Prostate gland (tissue), 2 donors: ENCODE data around the gene CD302. TPM values are rescaled to one million over a fixed set of nuclear protein-coding genes. Genes with fewer than 3 reads are reported as not detected.
"Not testable (repeated sequence)": the region's sequence is repeated elsewhere in the genome, so short reads cannot be mapped to it uniquely, and the experiment has no call there.

Source experiments
- DNase-seq: peaks from one replicate; pipeline ENCODE4 v3.0.0-alpha.2; 2019; ENCODE audit warnings: low spot score
- H3K27ac ChIP-seq, 2 donors: fragments of 200-600 bp; sonication (generic); 2 replicates each; pipeline ENCODE4 v1.5.1; 2017 to 2019
- H3K27me3 ChIP-seq: fragments of 200-600 bp; sonication (generic); replicated peaks from 2 replicates; pipeline ENCODE4 v1.5.1; 2019; ENCODE audit not compliant: insufficient read depth
- H3K36me3 ChIP-seq, 2 donors: fragments of 200-600 bp; sonication (generic); 1 replicate in 1 of 2; 2 replicates in 1 of 2; pipeline versions ENCODE4 v1.5.1 to v1.8.1; 2017 to 2019
- H3K4me1 ChIP-seq: fragments of 200-600 bp; sonication (generic); replicated peaks from 2 replicates; pipeline ENCODE4 v1.5.1; 2019
- H3K4me3 ChIP-seq, 2 donors: fragments of 200-600 bp; sonication (generic); 2 replicates each; pipeline ENCODE4 v1.5.1; 2017 to 2019
- H3K9me3 ChIP-seq: fragments of 200-600 bp; sonication (generic); 2 replicates; pipeline ENCODE4 v1.5.1; 2017
- POLR2A ChIP-seq: fragments of 450-650 bp; IDR thresholded peaks from one replicate; pipeline ENCODE4 v1.6.1; 2016; ENCODE audit warnings: antibody characterized with exemption, mild to moderate bottlenecking
- POLR2AphosphoS5 ChIP-seq: sonication (generic); formaldehyde crosslinking; IDR thresholded peaks from one replicate; pipeline ENCODE4 v1.6.1; 2017; ENCODE audit warnings: antibody characterized with exemption
- WGBS: methylation state at CpG from one replicate; pipeline ENCODE4 v1.1.5; 2018; 5-methylcytosine and 5-hydroxymethylcytosine counted together
- intact Hi-C: fragments of 100-400 bp; cut with DNase I; formaldehyde crosslinking; loops from one replicate; pipeline ENCODE4 v1.14.2; 2022
- total RNA-seq, 2 donors: library from RNA; depleted of rRNA; stranded (reverse); fragments of >200 nt; gene quantifications; one replicate each; pipeline ENCODE4 v1.1.0, GENCODE V29; 2016
- TF ChIP-seq, protein P1 (sequence below), 4 experiments: fragments of 200-600 bp in 2 of 4; fragments of 450-650 bp in 2 of 4; sonication (generic) in 2 of 4; IDR thresholded peaks; 1 replicate in 3 of 4; 2 replicates in 1 of 4; pipeline ENCODE4 v1.5.1; 2016 to 2019; ENCODE audit warnings: antibody characterized with exemption in 4 of 4, mild to moderate bottlenecking in 2 of 4, moderate library complexity in 2 of 4

CD302 gene
- total RNA-seq, 2 donors from 2014 or later: 39.3 to 40.4 TPM

DNA sequence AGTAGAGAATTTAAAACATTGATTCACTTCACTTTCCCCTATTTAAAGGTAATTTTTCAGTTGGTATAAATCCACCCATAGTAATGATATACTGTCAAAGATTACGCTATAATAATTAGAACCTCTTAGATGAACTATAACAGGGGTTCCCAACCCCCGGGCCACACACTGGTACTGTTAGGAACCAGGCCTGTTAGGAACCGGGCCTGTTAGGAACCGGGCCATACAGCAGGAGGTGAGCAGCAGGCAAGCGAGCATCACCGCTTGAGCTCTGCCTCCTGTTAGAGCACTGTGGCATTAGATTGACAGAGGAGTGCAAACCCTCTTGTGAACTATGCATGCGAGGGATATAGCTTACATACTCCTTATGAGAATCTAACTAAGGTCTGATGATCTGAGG, 34.0 kb upstream of the CD302 start:
- WGBS: 78% methylated on average over 7 of the region's 7 CpGs

GRCh38 chr2:159829376-159829775, 31.4 kb upstream of the CD302 start:
- intact Hi-C loops: no loop called here
- 83% methylated on average over 1 of the region's 1 CpG for WGBS
- no peak for DNase-seq
- Histone ChIP-seq H3K36me3 (no peaks in the 10 kb centered on the region), H3K4me1 (no peaks in the 10 kb centered on the region), H3K9me3 (no peaks in the 10 kb centered on the region), H3K27me3 (no peaks in the 10 kb centered on the region), H3K4me3 (no peak overlapping the region), H3K27ac (no peak overlapping the region)
- no peak for TF ChIP-seq POLR2A
- TF ChIP-seq, protein P1, sequence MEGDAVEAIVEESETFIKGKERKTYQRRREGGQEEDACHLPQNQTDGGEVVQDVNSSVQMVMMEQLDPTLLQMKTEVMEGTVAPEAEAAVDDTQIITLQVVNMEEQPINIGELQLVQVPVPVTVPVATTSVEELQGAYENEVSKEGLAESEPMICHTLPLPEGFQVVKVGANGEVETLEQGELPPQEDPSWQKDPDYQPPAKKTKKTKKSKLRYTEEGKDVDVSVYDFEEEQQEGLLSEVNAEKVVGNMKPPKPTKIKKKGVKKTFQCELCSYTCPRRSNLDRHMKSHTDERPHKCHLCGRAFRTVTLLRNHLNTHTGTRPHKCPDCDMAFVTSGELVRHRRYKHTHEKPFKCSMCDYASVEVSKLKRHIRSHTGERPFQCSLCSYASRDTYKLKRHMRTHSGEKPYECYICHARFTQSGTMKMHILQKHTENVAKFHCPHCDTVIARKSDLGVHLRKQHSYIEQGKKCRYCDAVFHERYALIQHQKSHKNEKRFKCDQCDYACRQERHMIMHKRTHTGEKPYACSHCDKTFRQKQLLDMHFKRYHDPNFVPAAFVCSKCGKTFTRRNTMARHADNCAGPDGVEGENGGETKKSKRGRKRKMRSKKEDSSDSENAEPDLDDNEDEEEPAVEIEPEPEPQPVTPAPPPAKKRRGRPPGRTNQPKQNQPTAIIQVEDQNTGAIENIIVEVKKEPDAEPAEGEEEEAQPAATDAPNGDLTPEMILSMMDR (IDR thresholded peaks at IDR 0.05): no peak
- no peak for TF ChIP-seq POLR2AphosphoS5

More for the DNA sequence above, 34.0 kb upstream of the CD302 start:
- TF ChIP-seq, protein P1 (IDR thresholded peaks at IDR 0.05): no peak
- TF ChIP-seq POLR2A (no peak), POLR2AphosphoS5 (no peak)
- Histone ChIP-seq H3K27me3 (no peaks in the 10 kb centered on the region), H3K4me1 (no peaks in the 10 kb centered on the region), H3K4me3 (no peak overlapping the region), H3K36me3 (no peaks in the 10 kb centered on the region), H3K27ac (no peak overlapping the region), H3K9me3 (no peaks in the 10 kb centered on the region)
- DNase-seq: no peak
- intact Hi-C loops: no loop called here

DNA sequence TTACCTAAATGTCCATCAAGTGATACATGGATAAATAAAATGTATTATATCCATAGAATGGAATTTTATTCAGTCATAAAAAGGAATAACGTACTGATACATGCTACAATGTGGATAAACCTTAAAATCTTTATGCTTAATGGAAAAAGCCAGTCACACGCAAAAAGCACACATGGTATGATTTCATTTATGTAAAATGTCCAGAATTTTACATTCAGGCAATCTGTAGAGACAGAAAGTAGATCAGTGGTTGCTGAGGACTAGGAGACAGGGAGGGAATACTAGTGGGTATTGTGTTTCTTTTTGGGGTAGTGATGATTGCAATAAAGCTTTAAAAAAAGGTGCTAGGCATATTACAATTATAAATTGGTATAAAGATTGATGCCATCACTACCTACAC, 30.7 kb upstream of the CD302 start:
- Histone ChIP-seq H3K27me3 (no peaks in the 10 kb centered on the region), H3K27ac (no peak overlapping the region), H3K4me3 (no peak overlapping the region), H3K9me3 (no peaks in the 10 kb centered on the region), H3K36me3 (no peaks in the 10 kb centered on the region), H3K4me1 (no peaks in the 10 kb centered on the region)
- intact Hi-C loops: no loop called here
- 100% methylated on average over 2 of the region's 2 CpGs for WGBS
- DNase-seq: no peak
- TF ChIP-seq POLR2AphosphoS5 (no peak), POLR2A (no peak)
- TF ChIP-seq, protein P1 (IDR thresholded peaks at IDR 0.05): no peak

GRCh38 chr2:159822478-159822833, 24.4 kb upstream of the CD302 start:
- H3K36me3 ChIP-seq, H3K4me1 ChIP-seq, H3K27me3 ChIP-seq, DNase-seq, H3K9me3 ChIP-seq, H3K4me3 ChIP-seq, H3K27ac ChIP-seq, intact Hi-C loops: not testable (repeated sequence)
- 94% methylated on average over 4 of the region's 4 CpGs for WGBS

DNA sequence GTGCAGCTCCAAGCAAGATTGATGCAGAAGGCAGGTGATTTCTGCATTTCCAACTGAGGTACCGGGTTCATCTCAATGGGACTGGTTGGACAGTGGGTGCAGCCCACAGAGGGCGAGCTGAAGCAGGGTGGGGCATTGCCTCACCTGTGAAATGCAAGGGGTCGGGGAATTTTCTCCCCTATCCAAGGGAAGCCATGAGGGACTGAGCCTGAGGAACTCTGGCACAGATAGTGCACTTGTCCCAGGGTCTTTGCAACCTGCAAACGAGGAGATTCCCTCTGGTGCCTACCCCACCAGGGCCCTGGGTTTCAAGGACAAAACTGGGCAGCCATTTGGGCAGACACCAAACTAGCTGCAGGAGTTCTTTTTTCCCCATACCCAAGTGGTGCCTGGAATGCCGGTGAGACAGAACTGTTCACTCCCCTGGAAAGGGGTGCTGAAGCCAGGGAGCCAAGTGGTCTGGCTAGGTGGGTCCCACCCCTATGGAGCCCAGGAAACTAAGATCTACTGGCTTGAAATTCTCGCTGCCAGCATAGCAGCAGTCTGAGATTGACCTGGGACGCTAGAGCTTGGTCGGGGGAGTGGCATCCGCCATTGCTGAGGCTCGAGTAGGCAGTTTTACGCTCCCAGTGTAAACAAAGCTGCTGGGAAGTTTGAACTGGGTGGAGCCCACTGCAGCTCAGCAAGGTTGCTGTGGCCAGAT, 23.9 kb upstream of the CD302 start:
- H3K27ac ChIP-seq, intact Hi-C loops, H3K36me3 ChIP-seq, H3K4me1 ChIP-seq, DNase-seq, H3K4me3 ChIP-seq, H3K9me3 ChIP-seq, H3K27me3 ChIP-seq: not testable (repeated sequence)
- WGBS: 67% methylated on average over 11 of the region's 11 CpGs

DNA sequence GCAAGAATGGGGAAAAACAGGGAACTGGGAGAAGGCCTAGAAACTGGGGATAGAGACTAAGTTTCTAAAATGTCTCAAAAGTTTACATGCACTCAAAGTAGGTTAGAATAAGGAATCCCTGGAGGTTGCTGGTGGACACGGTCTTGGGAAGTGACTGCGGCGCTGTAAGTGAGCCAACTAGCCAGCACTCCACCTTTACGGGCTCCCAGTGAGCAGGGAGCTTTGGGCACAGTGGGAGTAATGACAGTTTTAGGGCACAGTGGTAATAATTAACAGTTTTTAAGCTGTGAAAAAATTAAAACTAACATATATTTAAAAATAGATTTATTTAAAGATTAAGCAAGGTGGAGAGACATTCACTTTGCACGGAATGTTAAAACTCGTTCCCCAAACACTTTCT, 20.9 kb upstream of the CD302 start:
- no peaks in the 10 kb centered on the region for H3K4me1 ChIP-seq
- H3K27me3 ChIP-seq: no peaks in the 10 kb centered on the region
- intact Hi-C loops: no loop called here
- no peaks in the 10 kb centered on the region for H3K9me3 ChIP-seq
- TF ChIP-seq POLR2A (no peak), POLR2AphosphoS5 (no peak)
- TF ChIP-seq, protein P1 (IDR thresholded peaks at IDR 0.05): no peak
- H3K36me3 ChIP-seq: no peaks in the 10 kb centered on the region
- WGBS: 76% methylated on average over 6 of the region's 6 CpGs
- no peak overlapping the region for H3K27ac ChIP-seq
- no peak for DNase-seq
- H3K4me3 ChIP-seq: no peak overlapping the region
